Measurements from ENCODE around the gene SLC35F3.

Gene SLC35F3

DNA sequence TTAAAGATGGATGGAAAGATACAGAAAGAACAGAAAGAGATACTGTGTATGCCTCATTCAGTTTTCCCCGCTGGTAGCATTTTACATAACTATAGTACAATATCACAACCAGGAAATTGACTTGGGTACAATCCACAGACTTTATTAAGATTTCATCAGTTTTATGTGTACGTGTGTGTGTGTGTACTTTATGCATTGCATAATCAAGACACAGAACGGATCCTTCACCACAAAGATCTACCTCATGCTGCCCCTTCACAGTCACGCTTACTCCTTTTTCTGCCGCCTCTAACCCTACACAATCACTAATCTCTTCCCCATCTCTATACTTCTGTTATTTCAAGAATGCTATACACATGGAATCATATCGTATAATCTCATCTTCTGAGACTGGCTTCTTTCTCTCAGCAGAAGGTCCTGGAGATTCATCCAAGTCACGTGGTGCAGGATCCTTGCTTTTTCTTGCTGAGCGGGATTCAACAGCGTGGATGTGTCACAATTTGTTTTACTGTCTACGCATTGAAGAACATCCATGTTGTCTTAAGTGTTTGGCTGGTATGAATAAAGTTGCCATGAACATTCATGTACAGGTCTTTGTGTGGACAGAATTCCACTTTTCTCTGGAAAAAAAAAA lies 76.7 kb downstream of the SLC35F3 start:
- no peak for TF ChIP-seq FOXP2 (optimal IDR thresholded peaks at IDR 0.05; ENCODE audit: borderline replicate concordance, extremely low read depth, extremely low read length, insufficient read depth)
- no peak for TF ChIP-seq POLR2AphosphoS5 (IDR thresholded peaks at IDR 0.05; ENCODE audit: low read depth, low read length)

DNA sequence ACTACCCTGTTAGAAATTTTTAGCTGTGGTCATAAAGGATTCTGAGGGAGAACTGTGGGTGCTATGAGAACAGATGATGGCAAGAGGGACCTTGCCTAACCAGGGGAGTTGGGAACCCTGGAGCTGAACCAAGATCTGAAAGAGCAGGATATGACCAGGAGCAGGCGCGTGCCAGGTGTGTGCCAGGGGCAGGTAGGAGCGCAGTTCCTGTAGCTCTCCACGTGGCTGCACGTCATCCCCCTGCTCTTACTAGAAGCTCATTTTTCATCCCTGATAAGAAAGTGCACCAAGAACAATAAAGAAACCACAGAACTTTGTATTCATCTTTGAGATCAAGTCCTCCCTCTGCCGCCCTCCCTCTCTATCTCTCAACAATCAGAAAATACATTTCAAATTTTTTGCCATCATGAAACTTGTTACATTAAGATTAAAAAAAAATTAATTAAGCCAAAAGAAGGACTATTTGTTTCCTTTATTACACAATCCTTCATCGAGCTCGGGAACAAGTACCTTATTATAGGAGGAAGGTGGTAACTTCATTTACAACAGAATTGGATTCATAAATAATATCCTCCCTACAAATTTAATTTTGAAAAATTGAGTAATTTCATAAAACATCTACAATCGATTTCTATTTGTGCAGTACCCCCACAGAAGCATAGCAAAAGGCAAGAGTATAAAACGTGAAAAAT lies 78.5 kb downstream of the SLC35F3 start:
- TF ChIP-seq TAF1 (IDR thresholded peaks at IDR 0.05; ENCODE audit: borderline replicate concordance, insufficient read depth, low read length) (no peak), SIN3A (IDR thresholded peaks at IDR 0.05; ENCODE audit: borderline replicate concordance, insufficient read depth, low read length) (no peak), POLR2AphosphoS5 (IDR thresholded peaks at IDR 0.05; ENCODE audit: low read depth, low read length) (no peak), FOXP2 (optimal IDR thresholded peaks at IDR 0.05; ENCODE audit: borderline replicate concordance, extremely low read depth, extremely low read length, insufficient read depth) (no peak)
- TF ChIP-seq, protein P1, sequence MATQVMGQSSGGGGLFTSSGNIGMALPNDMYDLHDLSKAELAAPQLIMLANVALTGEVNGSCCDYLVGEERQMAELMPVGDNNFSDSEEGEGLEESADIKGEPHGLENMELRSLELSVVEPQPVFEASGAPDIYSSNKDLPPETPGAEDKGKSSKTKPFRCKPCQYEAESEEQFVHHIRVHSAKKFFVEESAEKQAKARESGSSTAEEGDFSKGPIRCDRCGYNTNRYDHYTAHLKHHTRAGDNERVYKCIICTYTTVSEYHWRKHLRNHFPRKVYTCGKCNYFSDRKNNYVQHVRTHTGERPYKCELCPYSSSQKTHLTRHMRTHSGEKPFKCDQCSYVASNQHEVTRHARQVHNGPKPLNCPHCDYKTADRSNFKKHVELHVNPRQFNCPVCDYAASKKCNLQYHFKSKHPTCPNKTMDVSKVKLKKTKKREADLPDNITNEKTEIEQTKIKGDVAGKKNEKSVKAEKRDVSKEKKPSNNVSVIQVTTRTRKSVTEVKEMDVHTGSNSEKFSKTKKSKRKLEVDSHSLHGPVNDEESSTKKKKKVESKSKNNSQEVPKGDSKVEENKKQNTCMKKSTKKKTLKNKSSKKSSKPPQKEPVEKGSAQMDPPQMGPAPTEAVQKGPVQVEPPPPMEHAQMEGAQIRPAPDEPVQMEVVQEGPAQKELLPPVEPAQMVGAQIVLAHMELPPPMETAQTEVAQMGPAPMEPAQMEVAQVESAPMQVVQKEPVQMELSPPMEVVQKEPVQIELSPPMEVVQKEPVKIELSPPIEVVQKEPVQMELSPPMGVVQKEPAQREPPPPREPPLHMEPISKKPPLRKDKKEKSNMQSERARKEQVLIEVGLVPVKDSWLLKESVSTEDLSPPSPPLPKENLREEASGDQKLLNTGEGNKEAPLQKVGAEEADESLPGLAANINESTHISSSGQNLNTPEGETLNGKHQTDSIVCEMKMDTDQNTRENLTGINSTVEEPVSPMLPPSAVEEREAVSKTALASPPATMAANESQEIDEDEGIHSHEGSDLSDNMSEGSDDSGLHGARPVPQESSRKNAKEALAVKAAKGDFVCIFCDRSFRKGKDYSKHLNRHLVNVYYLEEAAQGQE (IDR thresholded peaks at IDR 0.05; ENCODE audit: insufficient read depth in 1 of 2, low read depth in 2 of 2, low read length in 2 of 2), result no peak

DNA sequence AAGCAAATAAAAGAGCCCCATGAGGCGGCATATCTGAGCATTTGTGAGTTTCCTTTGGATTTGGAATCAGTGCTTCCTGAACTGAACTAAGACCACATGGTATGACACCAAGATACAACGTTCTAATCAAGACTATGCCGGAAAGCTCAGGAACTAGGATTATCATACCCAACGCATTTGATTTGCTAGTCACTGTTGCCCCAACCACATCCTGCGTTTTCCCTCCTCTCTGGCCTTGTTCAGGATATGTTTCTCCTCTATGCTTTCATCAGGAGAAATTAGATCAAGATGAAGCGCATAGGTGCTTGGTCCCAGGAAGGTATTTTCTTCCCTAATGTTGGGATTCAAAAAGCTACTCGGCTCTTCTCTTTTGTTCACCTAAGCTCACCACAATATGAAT lies 79.3 kb downstream of the SLC35F3 start:
- TF ChIP-seq, protein P1 (IDR thresholded peaks at IDR 0.05; ENCODE audit: insufficient read depth in 1 of 2, low read depth in 2 of 2, low read length in 2 of 2), result no peak
- no peak for TF ChIP-seq TAF1 (IDR thresholded peaks at IDR 0.05; ENCODE audit: borderline replicate concordance, insufficient read depth, low read length)
- TF ChIP-seq SIN3A (IDR thresholded peaks at IDR 0.05; ENCODE audit: borderline replicate concordance, insufficient read depth, low read length), result no peak
- TF ChIP-seq POLR2AphosphoS5 (IDR thresholded peaks at IDR 0.05; ENCODE audit: low read depth, low read length), result no peak
- no peak for TF ChIP-seq FOXP2 (optimal IDR thresholded peaks at IDR 0.05; ENCODE audit: borderline replicate concordance, extremely low read depth, extremely low read length, insufficient read depth)

DNA sequence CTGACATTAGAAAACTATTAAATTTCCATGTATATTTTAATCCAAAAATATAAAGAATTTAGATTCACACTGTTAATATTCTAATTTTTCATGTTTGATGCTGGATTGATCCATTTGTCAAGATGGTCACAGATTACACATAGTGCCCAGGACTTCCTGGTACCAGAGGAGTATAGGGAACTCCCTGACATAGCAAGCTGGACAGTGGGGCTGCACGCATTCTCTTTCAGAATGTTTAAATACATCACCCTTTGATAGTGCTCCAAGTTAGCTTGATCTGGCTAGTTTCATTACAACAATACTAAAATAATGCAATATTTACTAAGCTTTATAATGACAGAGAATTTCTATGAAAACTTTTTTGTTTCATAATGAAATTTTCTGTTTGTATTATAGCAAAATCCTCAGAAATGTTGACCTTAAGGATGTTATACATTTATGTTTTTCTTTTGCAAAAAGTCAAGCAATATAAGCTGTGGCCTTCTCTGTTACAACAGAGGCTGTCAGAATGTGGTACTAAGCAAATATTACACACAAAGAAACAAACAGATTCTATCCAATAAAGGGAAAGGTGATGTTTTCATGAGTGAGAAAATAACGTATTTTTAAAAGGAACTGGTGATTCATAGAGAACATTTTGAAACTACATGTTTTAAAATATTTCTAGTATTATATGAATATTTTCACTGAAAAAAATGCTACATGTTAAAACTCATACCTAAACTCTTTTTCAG lies 84.7 kb downstream of the SLC35F3 start:
- TF ChIP-seq POLR2AphosphoS5 (IDR thresholded peaks at IDR 0.05; ENCODE audit: low read depth, low read length) (no peak), TAF1 (IDR thresholded peaks at IDR 0.05; ENCODE audit: borderline replicate concordance, insufficient read depth, low read length) (no peak), FOXP2 (optimal IDR thresholded peaks at IDR 0.05; ENCODE audit: borderline replicate concordance, extremely low read depth, extremely low read length, insufficient read depth) (no peak), SIN3A (IDR thresholded peaks at IDR 0.05; ENCODE audit: borderline replicate concordance, insufficient read depth, low read length) (no peak)
- TF ChIP-seq, protein P1 (IDR thresholded peaks at IDR 0.05; ENCODE audit: insufficient read depth in 1 of 2, low read depth in 2 of 2, low read length in 2 of 2), result no peak

DNA sequence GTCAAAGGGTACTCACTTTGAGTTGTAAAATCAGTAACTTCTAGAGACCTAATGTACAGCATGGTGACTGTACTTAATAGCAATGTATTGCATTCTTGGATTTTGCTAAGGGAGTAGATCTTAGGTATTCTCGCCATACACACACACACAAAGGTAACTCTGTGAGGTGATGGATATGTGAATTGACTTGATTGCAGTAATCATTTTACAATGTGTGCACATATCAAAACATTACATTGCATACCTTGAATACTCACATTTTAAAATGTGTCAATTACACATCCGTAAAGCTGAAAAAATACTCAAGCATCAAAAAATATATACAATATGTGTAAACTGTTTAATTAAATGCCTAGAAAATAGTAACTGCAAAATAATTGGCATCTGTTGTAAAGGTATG lies 86.0 kb downstream of the SLC35F3 start:
- TF ChIP-seq FOXP2 (optimal IDR thresholded peaks at IDR 0.05; ENCODE audit: borderline replicate concordance, extremely low read depth, extremely low read length, insufficient read depth) (no peak), POLR2AphosphoS5 (IDR thresholded peaks at IDR 0.05; ENCODE audit: low read depth, low read length) (no peak), SIN3A (IDR thresholded peaks at IDR 0.05; ENCODE audit: borderline replicate concordance, insufficient read depth, low read length) (no peak), TAF1 (IDR thresholded peaks at IDR 0.05; ENCODE audit: borderline replicate concordance, insufficient read depth, low read length) (no peak)
- TF ChIP-seq, protein P1 (IDR thresholded peaks at IDR 0.05; ENCODE audit: insufficient read depth in 1 of 2, low read depth in 2 of 2, low read length in 2 of 2), result no peak

Measured in PFSK-1 (cell line).